ENCODE results near the gene SEMA7A.

SEMA7A gene

DNA sequence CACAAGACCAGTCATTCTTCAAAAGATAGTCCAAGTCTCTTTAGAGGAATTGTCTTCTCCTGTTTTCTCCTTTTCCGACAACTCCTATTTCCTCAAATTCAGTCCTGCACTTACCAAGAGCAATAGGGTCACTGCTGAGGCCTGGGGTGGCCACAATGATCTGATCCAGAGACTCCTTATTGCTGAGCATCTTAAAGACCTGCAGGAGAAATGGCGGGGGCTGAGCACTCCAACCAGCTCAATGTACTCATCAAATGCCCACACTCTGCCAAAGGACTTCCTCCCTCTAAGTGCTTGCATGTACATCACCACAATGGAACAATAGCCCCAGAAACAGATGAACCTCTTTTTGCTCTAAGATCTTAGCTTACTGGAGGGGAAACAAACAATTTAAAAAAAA is 17.6 kb upstream of the SEMA7A start:
- no peak overlapping the region for H3K4me3 ChIP-seq (ENCODE audit: low read length in 2 of 2)

DNA sequence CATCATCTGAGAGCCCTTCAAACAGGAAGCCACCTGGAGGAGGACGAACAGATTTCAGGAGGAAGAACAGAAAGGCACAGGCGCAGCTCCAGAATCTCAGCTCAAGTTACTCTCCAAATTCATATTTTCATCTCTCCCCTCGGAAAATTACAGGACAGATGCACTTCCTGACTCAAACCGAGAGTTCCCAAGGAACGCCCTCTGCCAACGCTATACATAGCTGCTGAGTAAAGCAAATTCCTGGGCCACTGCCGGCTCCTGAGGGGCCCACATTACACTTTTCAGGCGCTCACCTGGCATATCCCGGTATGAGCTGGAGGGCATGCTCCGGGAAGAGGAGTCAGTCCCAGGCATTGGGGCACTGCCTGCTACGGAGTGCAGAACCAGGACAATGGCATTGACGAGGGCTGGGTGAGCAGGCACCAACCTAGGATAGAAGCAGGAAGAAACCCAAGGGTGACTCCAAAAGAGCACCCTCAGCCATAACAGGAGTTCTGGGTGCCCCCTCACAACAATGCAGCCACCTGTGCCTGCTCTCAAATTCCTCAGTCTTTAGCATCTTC is 16.0 kb upstream of the SEMA7A start:
- H3K36me3 ChIP-seq (ENCODE audit: control insufficient read depth in 2 of 2, insufficient read depth in 2 of 2, low read length in 2 of 2), result peaks cover 62 to 72% of the 10 kb centered on the region in 2 donors

More for the DNA sequence above, 17.6 kb upstream of the SEMA7A start:
- Histone ChIP-seq H3K9ac (ENCODE audit: low read length in 2 of 2) (no peak overlapping the region), H3K36me3 (ENCODE audit: control insufficient read depth in 2 of 2, insufficient read depth in 2 of 2, low read length in 2 of 2) (peaks cover 56 to 66% of the 10 kb centered on the region in 2 donors), H3K9me3 (ENCODE audit: control insufficient read depth in 2 of 2, low read length in 2 of 2) (no peaks in the 10 kb centered on the region), H3K27me3 (ENCODE audit: control insufficient read depth in 1 of 2, insufficient read depth in 2 of 2, low read length in 2 of 2) (no peaks in the 10 kb centered on the region), H3K27ac (ENCODE audit: low read length) (no peak overlapping the region), H3K4me1 (ENCODE audit: control insufficient read depth, insufficient read depth, low read length) (no peaks in the 10 kb centered on the region)

DNA sequence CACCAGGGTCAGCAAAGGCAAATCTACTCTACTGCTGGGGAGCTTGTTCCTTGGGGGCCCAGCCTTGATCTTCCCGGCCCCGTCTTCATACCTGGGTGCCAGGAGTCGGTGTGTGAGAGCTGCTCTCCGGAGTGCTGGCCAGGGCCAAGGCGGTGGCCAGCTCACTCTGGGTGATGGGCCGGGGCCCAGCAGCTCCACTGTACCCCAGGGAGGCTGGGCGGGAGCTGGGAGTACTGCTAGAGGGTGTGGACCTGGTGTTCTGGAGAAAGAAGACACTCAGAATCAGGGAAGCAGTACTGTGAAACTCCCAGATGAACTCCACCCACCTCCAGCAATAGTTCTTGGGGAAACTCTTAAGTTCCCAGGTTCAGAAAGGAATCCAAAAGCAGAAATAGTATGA is 15.3 kb upstream of the SEMA7A start:
- peaks cover 63 to 74% of the 10 kb centered on the region in 2 donors for H3K36me3 ChIP-seq (ENCODE audit: control insufficient read depth in 2 of 2, insufficient read depth in 2 of 2, low read length in 2 of 2)

More for the DNA sequence above, 16.0 kb upstream of the SEMA7A start:
- no peaks in the 10 kb centered on the region for H3K27me3 ChIP-seq (ENCODE audit: control insufficient read depth in 1 of 2, insufficient read depth in 2 of 2, low read length in 2 of 2)
- H3K4me3 ChIP-seq (ENCODE audit: low read length in 2 of 2), result no peak overlapping the region
- H3K9ac ChIP-seq (ENCODE audit: low read length in 2 of 2), result no peak overlapping the region
- no peak overlapping the region for H3K27ac ChIP-seq (ENCODE audit: low read length)
- no peaks in the 10 kb centered on the region for H3K9me3 ChIP-seq (ENCODE audit: control insufficient read depth in 2 of 2, low read length in 2 of 2)
- H3K4me1 ChIP-seq (ENCODE audit: control insufficient read depth, insufficient read depth, low read length), result no peaks in the 10 kb centered on the region

DNA sequence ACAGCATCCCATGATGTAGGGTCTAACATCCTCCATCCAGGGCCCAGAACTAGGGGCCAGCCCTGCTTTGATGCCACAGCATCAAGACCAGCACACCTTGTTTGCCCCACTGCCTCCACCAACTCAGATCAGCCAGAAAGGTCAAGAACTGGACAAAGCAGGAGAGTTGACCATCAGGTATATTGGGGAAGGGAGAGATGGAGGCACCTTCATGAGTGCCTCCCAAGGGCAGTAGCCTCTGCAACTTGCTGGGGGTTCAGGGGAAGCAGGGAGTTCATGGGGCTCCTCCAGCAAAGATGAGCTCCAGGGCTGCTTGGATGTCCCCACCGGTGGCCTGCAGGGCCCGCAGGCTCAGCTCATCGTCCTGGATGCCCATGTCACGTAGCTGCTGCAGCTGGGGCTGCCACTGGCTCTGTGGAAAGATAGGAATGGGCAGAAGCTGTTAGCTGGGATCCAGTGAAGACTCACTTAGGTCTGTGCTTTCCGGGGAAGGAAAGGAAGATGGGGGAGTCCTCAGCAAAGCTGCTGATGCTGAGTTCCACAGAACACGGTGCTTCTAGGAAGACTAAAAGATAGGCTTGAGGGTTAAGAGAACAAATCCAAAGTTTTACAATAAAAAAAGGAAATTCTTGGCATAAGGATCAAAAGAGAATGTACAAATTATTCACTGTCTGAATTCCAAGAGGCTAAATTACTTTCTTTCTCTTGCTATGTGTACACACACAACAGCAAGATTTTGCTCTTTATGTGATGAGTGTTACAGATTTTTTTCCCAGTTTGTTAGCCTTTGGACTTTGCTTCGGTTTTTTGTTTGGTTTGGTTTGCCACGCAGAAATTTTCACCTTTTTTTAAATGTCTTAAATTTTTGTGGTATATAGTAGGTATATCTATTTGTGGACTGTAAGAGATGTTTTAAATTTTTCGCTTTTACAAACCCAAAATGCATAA is 12.3 kb upstream of the SEMA7A start:
- H3K27ac ChIP-seq (ENCODE audit: low read length), result no peak overlapping the region

More for the DNA sequence above, 15.3 kb upstream of the SEMA7A start:
- Histone ChIP-seq H3K27me3 (ENCODE audit: control insufficient read depth in 1 of 2, insufficient read depth in 2 of 2, low read length in 2 of 2) (no peaks in the 10 kb centered on the region), H3K9me3 (ENCODE audit: control insufficient read depth in 2 of 2, low read length in 2 of 2) (no peaks in the 10 kb centered on the region), H3K4me1 (ENCODE audit: control insufficient read depth, insufficient read depth, low read length) (no peaks in the 10 kb centered on the region), H3K9ac (ENCODE audit: low read length in 2 of 2) (no peak overlapping the region), H3K27ac (ENCODE audit: low read length) (no peak overlapping the region), H3K4me3 (ENCODE audit: low read length in 2 of 2) (no peak overlapping the region)

DNA sequence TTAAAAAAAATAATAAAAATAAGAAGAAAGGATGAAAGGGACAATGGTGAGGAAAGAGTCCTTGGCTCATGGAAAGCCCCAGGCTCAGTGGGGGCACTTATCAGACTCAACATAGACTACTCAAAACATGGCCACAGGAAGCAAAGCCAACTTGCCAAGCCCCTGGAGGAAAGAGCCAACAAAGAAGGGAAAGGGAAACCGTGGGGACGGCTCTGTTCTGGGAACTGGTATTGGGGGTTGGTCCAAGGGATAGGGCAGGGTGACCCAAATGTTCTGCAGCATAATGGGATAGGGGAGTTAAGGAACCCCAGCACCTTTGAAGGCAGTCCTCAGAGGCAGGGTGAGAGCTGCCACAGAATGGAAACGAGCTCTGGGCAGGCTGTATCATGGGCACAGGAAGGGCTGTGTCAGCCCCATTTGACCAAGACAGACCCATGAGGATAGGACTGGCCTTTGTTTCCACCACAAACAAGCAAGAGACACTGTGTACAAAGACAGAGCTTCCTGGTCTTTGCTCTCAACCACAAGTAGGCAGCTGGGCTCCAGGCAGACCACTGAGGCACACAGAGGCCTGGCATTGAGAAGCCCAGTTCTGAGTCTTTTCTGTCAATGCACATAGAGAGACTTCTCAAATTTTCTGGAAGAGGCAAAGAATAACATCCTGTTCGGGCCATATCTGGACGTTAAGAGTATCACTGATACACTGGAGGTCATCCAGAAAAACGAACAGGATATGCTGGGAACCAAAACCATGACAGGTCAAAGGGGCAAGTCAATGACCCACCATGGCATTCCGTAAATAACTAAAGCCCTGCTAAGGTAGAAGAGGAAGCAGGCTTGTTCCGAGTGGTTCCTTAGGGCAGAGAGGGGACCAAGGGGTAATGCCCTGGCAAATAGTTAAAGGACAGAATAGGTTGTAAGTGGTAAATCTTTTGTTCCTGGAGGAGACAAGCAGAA is 10.6 kb upstream of the SEMA7A start:
- peaks cover 34 to 42% of the 10 kb centered on the region in 2 donors for H3K36me3 ChIP-seq (ENCODE audit: control insufficient read depth in 2 of 2, insufficient read depth in 2 of 2, low read length in 2 of 2)
- H3K27me3 ChIP-seq (ENCODE audit: control insufficient read depth in 1 of 2, insufficient read depth in 2 of 2, low read length in 2 of 2), result peaks cover 2 to 3% of the 10 kb centered on the region in 2 donors
- H3K4me1 ChIP-seq (ENCODE audit: control insufficient read depth, insufficient read depth, low read length), result no peaks in the 10 kb centered on the region
- H3K9ac ChIP-seq (ENCODE audit: low read length in 2 of 2), result no peak overlapping the region
- H3K4me3 ChIP-seq (ENCODE audit: low read length in 2 of 2), result no peak overlapping the region
- H3K27ac ChIP-seq (ENCODE audit: low read length), result no peak overlapping the region
- no peaks in the 10 kb centered on the region for H3K9me3 ChIP-seq (ENCODE audit: control insufficient read depth in 2 of 2, low read length in 2 of 2)

More for the DNA sequence above, 12.3 kb upstream of the SEMA7A start:
- Histone ChIP-seq H3K4me1 (ENCODE audit: control insufficient read depth, insufficient read depth, low read length) (no peaks in the 10 kb centered on the region), H3K9ac (ENCODE audit: low read length in 2 of 2) (no peak overlapping the region), H3K4me3 (ENCODE audit: low read length in 2 of 2) (no peak overlapping the region), H3K9me3 (ENCODE audit: control insufficient read depth in 2 of 2, low read length in 2 of 2) (no peaks in the 10 kb centered on the region), H3K36me3 (ENCODE audit: control insufficient read depth in 2 of 2, insufficient read depth in 2 of 2, low read length in 2 of 2) (peaks cover 51 to 59% of the 10 kb centered on the region in 2 donors), H3K27me3 (ENCODE audit: control insufficient read depth in 1 of 2, insufficient read depth in 2 of 2, low read length in 2 of 2) (peaks cover 0 to 2% of the 10 kb centered on the region in 2 donors)

DNA sequence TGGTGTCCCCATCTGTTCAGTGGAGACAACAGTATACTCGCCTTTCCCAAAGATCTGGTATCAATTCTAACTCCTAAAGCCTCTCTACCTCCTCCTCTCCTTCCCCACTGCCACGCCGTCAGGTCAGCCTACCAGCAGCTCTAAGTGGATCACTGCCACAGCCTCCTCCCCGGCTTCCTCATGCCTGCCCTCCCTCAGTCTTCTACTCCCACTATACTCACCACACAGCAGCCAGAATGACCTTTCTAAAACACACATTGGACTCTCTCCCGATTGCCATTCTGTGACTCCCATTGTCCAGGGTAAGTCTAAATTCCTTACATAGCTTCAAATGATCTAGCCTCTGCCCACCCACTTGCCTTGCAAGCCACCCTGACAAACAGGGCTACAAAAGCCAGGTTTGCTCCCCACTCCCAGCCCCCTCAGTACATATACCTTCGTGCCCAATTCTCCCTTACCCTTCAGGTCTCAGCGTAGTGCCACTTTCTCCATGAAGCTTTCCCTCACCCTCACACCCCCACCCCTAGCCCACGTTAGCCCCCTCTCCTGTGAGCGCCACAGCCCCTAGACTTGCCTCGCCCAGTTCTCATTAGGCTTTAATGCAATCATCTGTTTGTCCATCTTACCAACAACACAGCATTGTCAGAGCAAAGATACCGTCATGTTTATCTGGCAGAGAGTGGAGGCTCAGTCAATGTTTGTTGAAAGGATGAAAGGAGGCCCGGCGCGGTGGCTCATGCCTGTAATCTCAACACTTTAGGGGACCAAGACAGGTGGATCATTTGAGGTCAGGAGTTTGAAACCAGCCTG is 9.5 kb upstream of the SEMA7A start:
- Histone ChIP-seq H3K27me3 (ENCODE audit: control insufficient read depth in 1 of 2, insufficient read depth in 2 of 2, low read length in 2 of 2) (peaks cover 2 to 3% of the 10 kb centered on the region in 2 donors), H3K9ac (ENCODE audit: low read length in 2 of 2) (no peak overlapping the region), H3K9me3 (ENCODE audit: control insufficient read depth in 2 of 2, low read length in 2 of 2) (no peaks in the 10 kb centered on the region), H3K4me3 (ENCODE audit: low read length in 2 of 2) (no peak overlapping the region), H3K27ac (ENCODE audit: low read length) (no peak overlapping the region), H3K4me1 (ENCODE audit: control insufficient read depth, insufficient read depth, low read length) (no peaks in the 10 kb centered on the region), H3K36me3 (ENCODE audit: control insufficient read depth in 2 of 2, insufficient read depth in 2 of 2, low read length in 2 of 2) (peaks cover 25 to 31% of the 10 kb centered on the region in 2 donors)

DNA sequence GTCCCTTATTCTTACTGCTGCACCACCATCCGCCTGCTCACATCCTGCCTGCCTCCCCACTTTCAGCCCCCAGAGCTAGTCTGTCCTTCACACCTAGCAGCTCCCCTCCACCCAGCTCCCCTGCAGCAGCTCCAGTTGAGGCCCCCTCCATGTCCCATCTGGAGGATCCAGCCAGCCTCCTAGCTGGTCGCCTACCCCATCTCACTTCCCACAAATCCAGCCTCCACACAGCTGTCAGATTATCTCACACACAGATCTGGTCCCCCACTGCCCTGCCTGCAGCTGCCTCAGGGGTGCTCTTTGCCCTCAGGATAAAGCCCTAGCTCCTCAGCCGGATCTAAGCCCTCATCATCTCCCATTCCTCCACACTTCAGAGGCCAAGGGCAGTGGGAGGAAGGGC is 8.8 kb upstream of the SEMA7A start:
- H3K4me1 ChIP-seq (ENCODE audit: control insufficient read depth, insufficient read depth, low read length), result no peaks in the 10 kb centered on the region
- H3K27me3 ChIP-seq (ENCODE audit: control insufficient read depth in 1 of 2, insufficient read depth in 2 of 2, low read length in 2 of 2), result peaks cover 2 to 3% of the 10 kb centered on the region in 2 donors
- H3K9ac ChIP-seq (ENCODE audit: low read length in 2 of 2), result no peak overlapping the region
- no peak overlapping the region for H3K27ac ChIP-seq (ENCODE audit: low read length)
- peaks cover 18 to 24% of the 10 kb centered on the region in 2 donors for H3K36me3 ChIP-seq (ENCODE audit: control insufficient read depth in 2 of 2, insufficient read depth in 2 of 2, low read length in 2 of 2)
- H3K9me3 ChIP-seq (ENCODE audit: control insufficient read depth in 2 of 2, low read length in 2 of 2), result no peaks in the 10 kb centered on the region
- H3K4me3 ChIP-seq (ENCODE audit: low read length in 2 of 2), result no peak overlapping the region

DNA sequence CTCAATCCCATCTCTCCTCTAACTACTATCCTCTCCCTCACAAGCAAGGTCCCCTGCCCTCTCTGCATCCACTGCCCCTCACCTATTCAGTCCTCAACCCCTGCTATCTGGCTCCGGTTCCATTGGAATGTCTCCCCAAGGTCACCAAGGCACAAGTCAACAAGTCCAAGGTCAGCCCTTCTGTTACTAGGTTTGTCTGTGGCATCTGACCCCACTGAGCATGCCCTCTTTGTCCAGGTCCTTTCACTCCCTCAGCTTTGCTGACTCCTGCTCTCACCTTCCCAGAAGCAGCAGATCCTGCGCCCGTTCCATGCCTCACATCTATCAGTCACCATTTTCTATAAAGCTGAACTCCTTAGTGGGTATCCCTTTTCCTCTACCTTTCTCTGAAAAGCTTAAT is 8.3 kb upstream of the SEMA7A start:
- no peak overlapping the region for H3K4me3 ChIP-seq (ENCODE audit: low read length in 2 of 2)
- H3K27ac ChIP-seq (ENCODE audit: low read length), result no peak overlapping the region
- H3K9ac ChIP-seq (ENCODE audit: low read length in 2 of 2), result no peak overlapping the region
- H3K27me3 ChIP-seq (ENCODE audit: control insufficient read depth in 1 of 2, insufficient read depth in 2 of 2, low read length in 2 of 2), result peaks cover 2 to 3% of the 10 kb centered on the region in 2 donors
- H3K36me3 ChIP-seq (ENCODE audit: control insufficient read depth in 2 of 2, insufficient read depth in 2 of 2, low read length in 2 of 2), result peaks cover 14 to 19% of the 10 kb centered on the region in 2 donors
- H3K9me3 ChIP-seq (ENCODE audit: control insufficient read depth in 2 of 2, low read length in 2 of 2), result no peaks in the 10 kb centered on the region
- no peaks in the 10 kb centered on the region for H3K4me1 ChIP-seq (ENCODE audit: control insufficient read depth, insufficient read depth, low read length)

DNA sequence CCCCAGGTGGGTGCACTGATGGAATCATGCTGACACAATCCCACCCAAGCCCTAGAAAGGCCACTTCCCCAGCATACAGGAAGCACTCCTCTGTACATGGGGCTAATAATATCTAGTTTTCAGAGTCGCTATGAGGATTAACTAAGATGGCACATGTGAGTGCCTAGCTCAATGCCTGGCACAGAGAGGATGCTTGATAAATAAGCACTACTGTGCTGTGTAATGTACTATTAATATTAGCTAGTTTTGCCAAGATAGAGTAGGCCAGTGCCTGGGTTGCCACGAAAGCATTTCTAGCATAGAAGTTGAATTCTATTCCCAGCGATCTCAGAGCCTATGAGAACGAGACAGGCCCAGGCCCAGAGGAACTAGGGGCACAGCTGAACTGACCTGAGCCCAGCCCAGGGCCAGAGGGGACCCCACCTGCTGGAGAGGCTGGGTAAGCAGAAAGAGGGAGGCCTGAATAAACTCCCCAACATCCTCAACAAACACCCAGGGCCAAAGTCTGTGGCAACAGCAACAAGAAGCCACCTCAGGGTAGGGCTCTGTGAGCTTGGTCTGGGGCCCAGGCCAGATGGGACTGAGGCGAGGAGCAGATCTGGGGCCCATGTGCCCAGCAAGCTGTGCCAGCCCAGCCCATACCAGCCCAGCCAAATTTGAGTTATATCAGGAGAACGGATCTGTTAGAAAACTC is 7.6 kb upstream of the SEMA7A start:
- peaks cover 10 to 14% of the 10 kb centered on the region in 2 donors for H3K36me3 ChIP-seq (ENCODE audit: control insufficient read depth in 2 of 2, insufficient read depth in 2 of 2, low read length in 2 of 2)
- H3K4me1 ChIP-seq (ENCODE audit: control insufficient read depth, insufficient read depth, low read length), result no peaks in the 10 kb centered on the region
- H3K4me3 ChIP-seq (ENCODE audit: low read length in 2 of 2), result no peak overlapping the region
- no peaks in the 10 kb centered on the region for H3K9me3 ChIP-seq (ENCODE audit: control insufficient read depth in 2 of 2, low read length in 2 of 2)
- H3K9ac ChIP-seq (ENCODE audit: low read length in 2 of 2), result no peak overlapping the region
- no peak overlapping the region for H3K27ac ChIP-seq (ENCODE audit: low read length)
- peaks cover 2 to 3% of the 10 kb centered on the region in 2 donors for H3K27me3 ChIP-seq (ENCODE audit: control insufficient read depth in 1 of 2, insufficient read depth in 2 of 2, low read length in 2 of 2)

Measured in stomach smooth muscle (tissue), 2 donors.